GM18508 (cell line): ENCODE data around the gene GSTO2.

Source experiments
- ATAC-seq: cut with Tn5 transposase; IDR thresholded peaks from one replicate; pipeline ENCODE4 v1.9.1; 2021; ENCODE audit warnings: moderate number of reproducible peaks; ENCODE audit not compliant: insufficient read depth, unreplicated experiment

The GSTO2 gene

DNA sequence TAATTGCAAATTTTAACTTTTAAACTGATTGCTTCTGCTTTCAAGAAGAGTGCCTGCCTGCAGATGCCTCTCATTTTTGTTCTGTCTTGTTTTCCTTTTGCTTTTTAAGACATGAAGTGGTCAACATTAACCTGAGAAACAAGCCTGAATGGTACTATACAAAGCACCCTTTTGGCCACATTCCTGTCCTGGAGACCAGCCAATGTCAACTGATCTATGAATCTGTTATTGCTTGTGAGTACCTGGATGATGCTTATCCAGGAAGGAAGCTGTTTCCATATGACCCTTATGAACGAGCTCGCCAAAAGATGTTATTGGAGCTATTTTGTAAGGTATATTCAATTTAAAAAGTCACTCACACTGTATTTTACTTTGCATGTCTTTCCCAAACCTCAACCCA, 8.8 kb downstream of the GSTO2 start:
- ATAC-seq: no peak

DNA sequence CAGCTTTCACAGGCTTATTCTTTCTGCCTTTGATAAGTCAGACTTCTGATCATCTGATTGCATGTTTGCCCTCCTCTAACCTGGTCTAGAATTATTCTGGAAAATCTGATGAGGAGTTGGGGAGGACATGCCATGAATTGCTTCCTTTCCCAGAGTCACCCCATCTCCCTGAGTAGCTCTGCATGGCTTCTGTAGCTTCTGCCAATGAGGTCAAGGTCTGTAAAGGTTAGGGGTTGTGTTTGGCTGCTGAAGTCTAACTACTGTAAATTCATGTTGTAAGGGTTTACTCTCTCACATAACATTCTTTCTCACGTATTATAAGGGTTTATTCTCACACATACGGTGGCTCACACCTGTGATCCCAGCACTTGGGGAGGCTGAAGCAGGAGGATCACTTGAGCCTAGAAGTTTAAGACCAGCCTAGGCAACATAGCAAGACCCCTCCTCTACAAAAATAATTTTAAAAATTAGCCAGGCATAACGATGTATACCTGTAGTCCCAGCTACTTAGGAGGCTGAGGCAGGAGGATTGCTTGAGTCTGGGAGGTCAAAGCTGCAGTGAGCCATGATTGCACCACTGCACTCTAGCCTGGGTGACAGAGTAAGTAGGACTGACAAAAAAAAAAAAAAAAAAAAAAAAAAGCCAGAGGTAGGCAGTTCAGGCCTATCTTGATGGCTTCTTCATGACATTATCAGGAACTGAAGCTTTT, 10.7 kb downstream of the GSTO2 start:
- no peak for ATAC-seq

DNA sequence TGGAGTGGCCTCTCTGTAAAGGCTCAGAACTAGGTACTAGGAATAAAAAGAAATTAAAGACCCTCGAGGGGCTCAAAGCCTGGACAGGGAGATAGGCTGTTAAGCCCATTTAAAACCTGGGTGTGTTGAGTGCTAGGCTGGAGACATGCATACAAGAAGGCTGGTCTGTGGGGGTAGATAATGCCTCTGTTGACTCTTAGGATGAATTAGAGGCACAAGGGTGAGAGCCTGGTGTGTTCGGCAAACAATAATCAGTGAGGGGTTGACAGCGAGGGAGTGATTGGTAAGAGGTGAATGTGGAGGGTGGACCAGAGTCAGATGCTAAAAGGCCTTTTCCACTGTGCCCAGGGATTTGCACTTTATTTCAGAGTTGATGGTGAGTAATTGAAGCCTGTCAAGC, 12.7 kb downstream of the GSTO2 start:
- no peak for ATAC-seq

DNA sequence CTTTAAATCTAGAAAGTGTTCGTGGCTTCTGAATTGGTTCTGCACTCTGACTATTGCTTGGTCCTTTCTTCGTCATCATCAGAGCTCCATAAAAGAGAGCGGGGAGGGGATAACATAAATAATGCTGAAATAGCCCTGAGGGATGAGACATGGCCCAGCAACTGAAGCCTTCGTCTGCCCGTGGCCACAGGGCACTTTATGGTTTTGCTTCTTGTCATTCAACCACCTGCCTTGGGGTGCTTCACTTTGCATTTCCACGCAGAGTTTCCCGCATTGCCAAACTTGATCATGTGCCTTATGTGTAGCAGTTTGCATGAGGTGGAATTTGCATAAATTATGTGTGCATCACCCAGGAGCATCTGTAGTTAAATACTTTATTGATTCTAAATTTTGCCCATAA, 15.9 kb downstream of the GSTO2 start:
- ATAC-seq: no peak

DNA sequence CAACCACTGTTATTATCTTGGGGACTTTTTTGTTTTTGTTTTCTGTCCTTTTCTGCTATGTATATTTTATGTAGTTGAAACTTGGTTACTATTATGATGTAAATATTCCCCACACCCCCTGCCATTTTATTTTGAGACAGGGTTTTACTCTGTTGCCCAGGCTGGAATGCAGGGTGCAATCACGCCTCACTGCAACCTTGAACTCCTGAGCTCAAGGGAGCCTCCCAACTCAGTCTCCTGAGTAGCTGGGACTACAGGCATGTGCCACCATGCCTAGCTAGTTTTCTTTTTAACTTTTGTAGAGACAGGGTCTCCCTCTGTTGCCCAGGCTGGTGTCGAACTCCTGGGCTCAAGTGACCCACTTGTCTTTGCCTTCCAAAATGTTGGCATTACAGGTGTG, 18.0 kb downstream of the GSTO2 start:
- ATAC-seq: no peak

DNA sequence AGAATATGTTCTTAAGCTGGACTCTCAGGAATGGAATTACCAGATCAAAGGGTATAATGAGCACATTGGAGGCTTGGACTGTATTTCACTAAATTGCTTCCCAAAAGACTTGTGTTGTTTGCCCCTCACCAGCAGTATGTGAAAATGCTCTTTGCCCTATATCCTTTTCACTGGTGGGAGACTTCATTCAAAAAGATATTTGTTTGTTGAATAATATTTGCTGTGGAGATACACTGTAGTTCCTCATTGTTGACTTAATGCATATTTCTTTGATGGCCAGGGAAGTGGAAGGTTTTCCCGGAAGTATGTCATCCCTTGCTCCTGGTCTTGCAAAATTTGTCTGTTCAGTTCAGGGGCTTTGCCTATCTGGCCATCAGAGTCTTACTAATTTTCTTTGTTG, 19.4 kb downstream of the GSTO2 start:
- no peak for ATAC-seq

DNA sequence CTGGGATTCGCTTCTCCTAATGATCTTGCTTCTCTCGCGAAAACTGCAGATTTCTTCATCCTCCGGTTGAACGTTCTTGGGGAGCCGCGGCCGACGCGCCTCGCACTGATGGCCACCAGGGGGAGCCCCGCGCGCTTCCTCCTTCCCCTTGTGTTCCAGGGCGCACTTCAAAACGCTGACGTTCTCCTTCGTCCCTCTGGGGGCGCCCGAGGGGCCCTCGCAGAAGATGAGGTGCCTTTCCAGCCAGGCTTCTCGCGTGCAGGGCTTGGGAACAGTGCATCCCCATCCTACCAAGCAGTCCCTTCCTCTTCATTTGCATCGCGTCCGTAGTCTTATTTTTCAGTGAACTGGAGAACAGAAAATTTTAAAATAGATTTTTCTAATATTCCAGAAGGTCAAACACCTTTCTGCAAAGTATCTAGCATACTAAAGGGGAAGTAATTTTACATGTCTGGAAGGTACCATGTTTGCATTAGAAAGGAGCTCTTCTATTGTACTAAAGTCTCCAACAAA, 22.5 kb downstream of the GSTO2 start:
- peak; percentile 80 for ATAC-seq

DNA sequence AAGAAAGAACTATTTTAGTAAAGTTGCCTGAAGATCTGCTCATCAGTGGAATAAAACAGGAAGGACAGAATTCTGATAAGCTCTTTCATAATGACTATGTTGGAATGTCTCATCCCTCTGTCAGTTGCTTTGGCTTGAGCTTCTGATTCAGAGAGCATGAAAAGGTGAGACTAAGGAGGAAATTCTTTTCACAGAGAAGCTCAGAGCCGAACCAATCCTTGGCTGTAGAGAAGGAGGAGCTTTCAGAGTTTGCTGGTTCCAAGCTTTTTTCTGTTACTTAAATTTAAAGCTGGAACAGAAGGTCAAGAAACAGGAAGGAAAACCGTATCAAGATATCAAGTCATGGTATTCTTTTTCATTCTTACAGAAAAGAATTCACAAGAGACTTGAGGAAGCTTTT, 24.0 kb downstream of the GSTO2 start:
- no peak for ATAC-seq

DNA sequence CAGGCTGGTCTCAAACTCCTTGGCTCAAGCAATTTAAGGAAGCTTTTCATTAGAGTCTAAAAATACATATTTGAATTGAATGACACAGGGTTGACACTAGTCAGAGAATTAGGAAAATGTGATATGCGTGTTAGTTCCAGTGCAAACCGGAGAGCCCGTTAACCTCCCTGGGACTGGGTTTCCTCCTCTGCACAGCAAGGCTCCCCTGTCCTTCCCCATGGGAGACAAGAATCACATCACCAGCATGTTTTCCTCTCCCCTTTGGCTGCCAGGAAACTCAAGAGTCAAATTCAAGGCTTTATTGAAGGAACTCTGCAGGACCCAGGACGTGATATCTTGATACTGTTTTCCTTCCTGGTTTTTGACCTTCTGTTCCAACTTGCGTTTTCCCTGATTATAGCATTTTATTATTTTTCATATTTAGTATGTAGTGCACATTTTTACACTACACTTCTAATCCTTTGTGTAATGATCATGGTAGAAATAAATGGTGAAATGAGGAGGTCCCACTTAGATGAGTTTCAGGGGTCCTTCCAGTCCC, 24.9 kb downstream of the GSTO2 start:
- no peak for ATAC-seq

DNA sequence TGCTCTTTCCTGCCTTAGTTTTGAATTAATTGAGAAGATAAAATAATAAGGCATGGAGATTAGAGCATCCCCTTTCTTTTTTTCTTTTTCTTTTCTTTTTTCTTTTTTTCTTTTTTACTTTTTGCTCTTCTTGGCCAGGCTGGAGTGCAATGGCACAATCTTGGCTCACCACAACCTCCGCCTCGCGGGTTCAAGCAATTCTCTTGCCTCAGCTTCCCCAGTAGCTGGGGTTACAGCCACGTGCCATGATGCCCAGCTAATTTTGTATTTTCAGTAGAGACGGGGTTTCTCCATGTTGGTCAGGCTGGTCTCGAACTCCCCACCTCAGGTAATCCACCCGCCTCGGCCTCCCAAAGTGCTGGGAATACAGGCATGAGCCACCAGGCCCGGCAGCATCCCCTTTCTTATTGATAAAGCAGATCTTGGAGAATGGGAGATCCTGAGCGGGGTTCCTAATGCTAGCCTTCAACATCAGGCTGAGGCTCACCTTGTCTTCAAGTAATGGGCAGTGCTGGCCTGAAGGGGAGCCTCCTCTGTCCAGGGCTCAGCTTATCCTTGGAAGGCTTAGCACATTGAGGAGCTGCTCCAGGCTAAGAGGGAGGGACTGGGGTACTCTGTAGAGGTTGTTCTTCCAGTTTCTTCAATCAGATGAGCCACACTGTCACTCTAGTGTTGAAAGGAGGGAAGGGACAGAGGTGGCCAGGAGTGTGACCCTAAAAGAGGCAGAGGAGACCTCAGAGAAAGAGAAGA, 27.9 kb downstream of the GSTO2 start:
- no peak for ATAC-seq

DNA sequence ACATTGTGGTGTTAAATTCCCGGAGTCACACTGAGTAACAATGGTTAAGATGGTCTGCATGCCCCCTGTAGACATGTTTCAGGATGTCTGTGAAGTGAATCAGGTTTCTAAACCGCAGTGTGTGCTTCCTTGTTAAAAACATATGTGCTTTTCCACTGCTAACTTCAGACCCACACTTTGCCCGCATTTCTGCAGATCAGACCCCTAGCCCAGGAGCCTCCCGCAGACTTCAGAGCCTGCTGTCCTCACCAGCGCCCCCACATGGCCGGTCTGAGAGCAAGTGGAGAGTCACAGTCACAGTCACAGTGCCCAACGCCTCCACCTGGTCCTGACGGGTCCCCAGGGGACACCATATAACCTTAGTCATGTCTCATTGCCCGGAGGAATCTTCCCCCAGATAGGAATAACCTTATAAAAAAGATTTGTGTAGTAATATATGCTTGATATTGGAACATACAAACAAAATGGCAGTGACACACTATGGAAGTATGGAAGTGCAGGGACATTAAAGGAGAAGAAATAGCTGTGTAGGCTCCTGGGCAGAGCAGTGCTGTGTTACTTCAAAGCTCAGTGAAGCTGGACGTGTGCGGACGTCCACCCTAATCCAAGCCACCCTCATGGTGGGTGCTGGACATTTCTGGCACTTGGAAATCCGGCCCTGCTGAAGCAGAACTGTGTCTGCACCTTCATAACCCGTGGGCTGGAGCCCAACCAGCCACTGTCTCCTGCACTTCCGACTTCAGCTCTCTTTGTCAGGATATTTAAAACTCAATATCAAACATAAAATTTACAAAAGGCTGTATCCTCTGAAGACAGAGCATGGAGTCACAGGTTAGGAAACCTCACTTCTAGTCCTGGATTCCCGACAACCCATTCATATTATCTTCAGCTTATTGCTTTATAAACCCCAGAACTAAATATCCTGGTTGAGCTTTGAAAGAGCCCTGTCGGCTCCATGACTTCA, 29.0 kb downstream of the GSTO2 start:
- ATAC-seq: no peak

DNA sequence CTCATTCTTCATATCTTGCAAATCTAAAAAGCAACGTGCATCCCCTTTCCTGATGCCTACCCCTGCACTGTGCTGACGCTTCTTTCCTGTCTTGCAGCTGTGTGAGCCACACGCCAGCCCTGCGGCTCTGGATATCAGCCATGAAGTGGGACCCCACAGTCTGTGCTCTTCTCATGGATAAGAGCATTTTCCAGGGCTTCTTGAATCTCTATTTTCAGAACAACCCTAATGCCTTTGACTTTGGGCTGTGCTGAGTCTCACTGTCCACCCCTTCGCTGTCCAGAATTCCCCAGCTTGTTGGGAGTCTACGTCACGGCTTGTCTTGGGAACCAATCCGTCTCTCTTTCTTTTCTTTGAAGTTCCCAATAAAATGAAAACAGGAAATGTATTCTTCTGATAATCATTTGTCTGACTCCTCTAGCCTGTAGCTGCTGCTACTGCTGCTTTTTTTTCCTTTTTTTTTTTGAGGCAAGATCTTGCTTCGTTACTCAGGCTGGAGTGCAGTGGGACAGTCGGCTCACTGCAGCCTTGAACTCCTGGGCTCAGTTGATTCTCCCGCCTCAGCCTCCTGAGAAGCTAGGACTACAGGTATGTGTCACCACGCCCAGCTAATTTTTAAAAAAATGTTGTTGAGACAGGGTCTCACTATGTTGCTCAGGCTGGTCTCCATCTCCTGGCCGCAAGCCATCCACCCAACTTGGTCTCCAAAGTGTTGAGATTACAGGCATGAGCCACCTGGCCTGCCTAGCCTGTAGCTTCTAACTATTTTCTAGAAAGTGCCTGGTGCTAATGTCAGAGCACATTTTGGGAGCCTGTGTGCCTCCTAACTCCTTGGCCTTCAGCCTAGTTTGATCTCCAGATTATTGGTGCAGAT, 30.3 kb downstream of the GSTO2 start:
- ATAC-seq: no peak

DNA sequence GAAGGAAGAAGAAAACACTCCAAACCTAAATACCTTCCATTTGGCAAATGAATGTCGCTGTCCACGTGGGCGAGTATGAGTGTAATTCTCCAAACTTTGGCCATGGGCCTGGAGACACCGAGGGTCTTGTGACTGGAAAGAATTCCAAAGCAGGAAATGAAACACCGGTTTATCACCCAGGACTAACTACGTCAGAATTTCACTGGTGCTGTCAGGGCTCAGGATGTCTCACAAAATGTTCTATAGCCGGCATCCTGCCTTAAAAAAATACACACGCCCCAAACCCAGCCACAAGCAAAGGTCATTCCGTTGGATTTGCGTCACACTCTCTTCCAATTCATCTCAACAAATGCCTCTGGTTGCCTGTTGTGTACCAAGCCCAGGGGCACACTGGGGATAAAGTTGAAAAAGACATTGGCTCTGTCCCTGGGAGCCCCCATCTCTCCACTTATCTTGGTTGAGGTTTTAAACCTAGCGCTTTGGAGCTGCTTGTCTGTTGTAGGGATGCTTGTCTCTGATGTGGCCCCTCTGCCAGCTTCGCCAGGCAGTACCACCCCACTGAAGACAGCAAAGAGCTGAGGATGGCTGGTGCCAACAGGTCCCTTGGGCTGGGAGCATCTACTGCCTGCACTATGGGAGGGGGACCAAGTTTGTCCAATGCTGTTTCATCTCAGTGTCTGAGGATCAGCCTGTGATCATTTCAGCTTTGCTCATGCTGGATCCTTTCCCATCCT, 31.2 kb downstream of the GSTO2 start:
- no peak for ATAC-seq

DNA sequence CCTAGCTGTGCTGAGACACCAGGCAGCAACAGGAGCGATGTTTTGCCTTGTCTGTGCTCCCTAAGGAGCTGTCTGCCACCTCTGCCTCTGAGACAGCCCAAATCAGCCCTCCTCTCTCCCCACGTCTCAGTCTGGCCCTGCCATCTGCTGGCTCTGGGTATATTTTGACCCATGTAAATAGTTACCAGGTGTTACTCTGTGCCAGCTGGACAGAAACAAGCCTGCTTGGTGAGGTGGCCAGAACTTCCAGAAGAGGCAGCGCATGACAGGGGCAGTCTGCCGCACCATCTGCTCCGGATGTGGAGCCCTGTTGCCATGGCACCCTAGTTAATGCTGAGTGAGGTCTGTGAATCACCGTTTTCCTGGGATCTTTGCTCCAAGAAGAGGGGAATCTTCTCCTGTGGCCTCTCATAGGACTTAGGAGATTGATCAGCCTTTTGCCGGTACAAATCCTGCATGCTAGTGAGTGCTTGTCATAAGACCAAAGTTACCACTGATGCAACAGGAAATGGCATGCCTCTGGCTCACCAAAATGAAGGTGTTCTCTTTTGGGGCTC, 31.8 kb downstream of the GSTO2 start:
- ATAC-seq: no peak

DNA sequence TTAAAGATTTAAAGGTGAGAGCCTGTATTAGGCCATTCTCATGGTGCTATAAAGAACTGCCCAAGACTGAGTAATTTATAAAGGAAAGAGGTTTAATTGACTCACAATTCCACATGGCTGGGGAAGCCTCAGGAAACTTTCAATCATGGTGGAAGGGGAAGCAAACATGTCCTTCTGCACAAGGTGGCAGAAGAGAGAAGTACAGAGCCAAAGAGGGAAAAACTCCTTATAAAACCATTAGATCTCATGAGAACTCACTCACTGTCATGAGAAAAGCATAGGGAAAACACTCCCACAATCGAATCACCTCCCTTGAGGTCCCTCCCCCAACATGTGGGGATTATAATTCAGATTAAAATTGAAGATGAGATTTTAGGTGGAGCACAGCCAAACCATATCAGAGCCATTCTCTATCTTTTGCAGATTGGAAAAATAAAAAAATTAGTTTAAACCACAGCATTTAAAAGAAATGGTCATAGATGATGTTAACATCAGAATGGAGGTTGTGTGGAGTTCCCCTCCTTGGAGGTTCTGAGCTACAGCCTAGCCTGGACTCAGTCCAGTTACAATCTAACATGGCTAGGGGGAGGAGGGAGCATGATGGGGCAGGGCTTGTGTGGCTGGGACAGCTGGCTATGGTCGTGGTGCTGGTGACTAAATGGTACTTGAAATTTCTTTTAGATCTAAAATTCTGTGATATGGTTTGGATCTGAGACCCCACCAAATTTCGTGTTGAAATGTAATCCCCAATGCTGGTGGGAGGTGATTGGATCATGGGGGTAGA, 33.1 kb downstream of the GSTO2 start:
- no peak for ATAC-seq

DNA sequence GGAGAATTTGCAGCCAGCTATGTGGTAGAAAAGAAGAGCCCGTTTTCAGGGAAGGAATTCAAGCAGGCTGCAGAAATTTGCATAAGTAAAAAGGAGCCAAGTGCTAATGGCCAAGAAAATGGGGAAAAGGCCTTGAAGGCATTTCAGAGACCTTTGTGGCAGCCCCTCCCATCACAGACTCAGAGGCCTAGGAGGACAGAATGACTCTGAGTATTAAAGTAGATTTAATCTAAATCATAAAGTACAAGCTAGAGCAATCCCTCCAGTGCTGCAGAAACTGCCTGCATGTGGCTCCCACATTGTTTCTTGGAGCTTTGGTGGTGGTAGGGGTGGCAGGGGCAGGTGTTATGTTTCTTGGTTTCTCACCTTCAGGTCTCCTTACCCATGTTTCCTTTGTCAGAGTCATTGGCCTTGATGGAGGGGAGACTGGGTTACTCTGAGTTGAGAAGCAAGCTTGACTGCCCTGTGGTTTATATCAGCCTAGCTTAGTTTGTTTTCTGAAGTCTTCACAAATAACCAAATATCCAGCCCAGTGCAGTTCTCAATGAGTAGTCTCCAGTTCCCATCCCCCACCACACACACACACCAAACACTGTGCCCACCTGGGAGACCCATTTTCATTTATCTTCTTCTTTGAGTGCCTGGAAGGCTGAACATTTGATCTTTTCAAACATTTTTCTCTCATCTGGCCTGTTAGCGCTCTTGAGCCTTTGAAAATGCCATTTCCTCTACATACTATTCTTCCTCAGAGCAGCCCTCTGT, 34.8 kb downstream of the GSTO2 start:
- ATAC-seq: no peak

DNA sequence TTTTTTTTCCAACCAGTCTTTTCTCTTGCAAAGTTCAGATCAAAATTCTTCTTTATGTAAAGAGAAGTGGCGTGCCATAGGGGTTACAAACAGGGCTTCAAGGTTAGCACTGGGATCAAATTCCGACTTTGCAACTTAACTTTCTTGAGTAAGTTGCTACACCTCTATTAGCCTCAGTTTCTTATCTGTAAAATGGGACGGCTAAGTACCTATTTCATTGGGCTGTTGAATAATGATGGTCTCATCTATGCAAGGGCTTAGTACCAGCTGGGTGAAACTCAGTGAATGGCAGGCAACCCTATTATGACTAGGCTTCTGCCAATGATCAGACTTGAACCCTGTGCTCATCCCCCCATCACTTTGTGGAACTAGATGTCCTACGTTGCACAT, 35.4 kb downstream of the GSTO2 start:
- no peak for ATAC-seq
